ENCODE results near the gene ZGLP1. TPM values are rescaled to one million over a fixed set of nuclear protein-coding genes. Genes with fewer than 3 reads are reported as not detected.

The ZGLP1 gene
- total RNA-seq, 1 donor from 2014 or later: 1.0 TPM

DNA sequence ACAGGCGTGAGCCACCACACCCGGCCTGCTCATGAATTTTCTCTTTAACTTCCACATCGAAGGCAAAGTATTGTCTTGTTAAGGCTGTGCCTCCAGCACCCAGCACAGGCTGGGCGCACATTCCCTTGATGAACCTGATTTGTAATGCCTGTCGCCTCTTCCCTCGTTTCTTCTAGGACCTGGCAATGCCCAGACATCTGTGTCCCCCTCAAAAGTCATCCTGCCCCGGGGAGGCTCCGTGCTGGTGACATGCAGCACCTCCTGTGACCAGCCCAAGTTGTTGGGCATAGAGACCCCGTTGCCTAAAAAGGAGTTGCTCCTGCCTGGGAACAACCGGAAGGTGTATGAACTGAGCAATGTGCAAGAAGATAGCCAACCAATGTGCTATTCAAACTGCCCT lies 35.0 kb downstream of the ZGLP1 start:
- no peak for ATAC-seq

DNA sequence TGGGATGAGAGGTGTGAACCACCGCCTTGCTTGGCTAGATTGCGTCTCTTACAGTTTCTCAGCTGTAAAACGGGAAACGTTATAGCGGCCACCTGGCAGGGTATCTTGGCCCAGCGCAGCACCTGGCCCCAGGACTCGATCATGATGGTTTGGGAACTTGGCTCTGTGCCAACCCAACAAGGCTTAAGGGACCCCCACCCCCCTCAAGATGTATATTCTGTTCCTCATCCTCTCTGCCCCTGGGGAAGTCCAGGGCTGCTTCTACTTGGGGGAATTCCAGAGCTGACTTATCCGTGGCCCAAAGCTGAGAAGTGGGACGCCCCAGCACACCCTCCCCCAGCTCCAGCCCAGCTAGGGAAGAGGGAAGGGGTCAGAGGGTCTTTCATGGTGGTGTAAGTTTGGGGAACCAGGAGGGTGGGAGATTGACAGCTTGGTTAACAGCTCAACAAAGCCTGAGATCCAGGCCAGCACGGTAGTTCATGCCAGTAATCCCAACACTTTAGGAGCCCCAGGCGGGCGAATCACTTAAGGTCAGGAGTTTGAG lies 38.0 kb downstream of the ZGLP1 start:
- no peak for ATAC-seq

DNA sequence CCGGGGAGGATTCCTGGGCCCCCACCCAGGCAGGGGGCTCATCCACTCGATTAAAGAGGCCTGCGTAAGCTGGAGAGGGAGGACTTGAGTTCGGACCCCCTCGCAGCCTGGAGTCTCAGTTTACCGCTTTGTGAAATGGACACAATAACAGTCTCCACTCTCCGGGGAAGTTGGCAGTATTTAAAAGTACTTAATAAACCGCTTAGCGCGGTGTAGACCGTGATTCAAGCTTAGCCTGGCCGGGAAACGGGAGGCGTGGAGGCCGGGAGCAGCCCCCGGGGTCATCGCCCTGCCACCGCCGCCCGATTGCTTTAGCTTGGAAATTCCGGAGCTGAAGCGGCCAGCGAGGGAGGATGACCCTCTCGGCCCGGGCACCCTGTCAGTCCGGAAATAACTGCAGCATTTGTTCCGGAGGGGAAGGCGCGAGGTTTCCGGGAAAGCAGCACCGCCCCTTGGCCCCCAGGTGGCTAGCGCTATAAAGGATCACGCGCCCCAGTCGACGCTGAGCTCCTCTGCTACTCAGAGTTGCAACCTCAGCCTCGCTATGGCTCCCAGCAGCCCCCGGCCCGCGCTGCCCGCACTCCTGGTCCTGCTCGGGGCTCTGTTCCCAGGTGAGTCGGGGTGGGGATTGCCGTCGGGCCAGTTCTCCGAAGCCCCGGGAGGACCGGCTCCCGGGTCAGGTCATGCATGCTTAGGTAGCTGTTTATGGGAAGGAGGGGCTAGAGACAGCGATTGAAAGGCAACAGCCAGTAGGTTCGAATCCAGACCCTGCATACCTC lies 38.8 kb downstream of the ZGLP1 start, which contains the start of gene ICAM1:
TSS of gene ICAM1 (plus strand) at position 505 of the 779 bp plus-strand sequence. CDS start at position 545, 40 bp downstream.
- ATAC-seq: peak; percentile 65

DNA sequence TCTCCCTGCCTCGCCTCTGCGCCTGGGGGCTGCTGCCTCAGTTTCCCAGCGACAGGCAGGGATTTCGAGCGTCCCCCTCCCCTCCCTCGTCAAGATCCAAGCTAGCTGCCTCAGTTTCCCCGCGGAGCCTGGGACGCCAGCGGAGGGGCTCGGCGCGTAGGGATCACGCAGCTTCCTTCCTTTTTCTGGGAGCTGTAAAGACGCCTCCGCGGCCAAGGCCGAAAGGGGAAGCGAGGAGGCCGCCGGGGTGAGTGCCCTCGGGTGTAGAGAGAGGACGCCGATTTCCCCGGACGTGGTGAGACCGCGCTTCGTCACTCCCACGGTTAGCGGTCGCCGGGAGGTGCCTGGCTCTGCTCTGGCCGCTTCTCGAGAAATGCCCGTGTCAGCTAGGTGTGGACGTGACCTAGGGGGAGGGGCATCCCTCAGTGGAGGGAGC lies 39.4 kb downstream of the ZGLP1 start:
- ATAC-seq: peak; percentile 71

DNA sequence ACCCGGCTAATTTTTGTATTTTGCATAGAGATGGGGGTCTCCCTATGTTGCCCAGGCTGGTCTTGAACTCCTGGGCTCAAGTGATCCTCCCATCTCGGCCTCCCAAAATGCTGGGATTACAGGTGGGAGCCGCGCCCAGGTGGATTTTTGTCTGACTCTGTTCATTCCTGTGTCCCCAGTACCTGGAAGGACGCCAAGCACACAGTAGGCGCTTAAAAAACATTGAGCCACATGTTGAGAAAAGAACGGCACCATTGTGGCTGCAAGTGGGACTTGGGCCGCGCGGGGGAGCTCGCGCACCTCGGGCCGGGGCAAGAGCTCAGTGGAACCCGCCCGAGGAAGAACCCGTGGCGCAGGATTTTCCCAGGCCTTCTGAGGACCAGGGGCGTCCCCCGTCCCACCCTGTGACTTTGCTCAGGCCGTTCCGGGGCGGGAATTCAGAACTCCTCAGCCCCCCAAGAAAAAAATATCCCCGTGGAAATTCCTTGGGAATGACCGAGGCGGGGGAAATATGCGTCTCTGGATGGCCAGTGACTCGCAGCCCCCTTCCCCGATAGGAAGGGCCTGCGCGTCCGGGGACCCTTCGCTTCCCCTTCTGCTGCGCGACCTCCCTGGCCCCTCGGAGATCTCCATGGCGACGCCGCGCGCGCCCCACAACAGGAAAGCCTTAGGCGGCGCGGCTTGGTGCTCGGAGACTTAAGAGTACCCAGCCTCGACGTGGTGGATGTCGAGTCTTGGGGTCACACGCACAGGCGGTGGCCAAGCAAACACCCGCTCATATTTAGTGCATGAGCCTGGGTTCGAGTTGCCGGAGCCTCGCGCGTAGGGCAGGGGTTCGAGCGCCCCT lies 40.1 kb downstream of the ZGLP1 start:
- ATAC-seq: peak; percentile 77

DNA sequence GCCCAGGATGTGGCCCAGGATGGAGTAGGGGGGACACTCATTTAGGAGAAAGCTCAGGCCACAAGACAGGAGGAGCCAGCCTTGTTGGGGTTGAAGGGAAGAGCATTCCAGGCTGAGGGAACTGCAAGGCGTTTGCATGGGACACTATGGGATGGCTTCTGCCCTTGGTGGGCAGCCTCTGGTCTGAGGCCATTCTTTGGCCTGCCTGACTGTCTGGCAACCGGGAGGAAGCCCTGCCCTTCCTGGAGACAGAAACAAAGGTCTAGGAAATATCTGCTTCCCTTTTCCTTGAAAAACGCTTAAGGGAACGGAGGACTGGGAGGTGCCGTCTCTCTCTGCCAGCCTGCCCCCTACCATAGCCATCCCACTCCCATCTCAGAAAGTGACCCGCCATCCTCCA lies 41.5 kb downstream of the ZGLP1 start:
- no peak for ATAC-seq

DNA sequence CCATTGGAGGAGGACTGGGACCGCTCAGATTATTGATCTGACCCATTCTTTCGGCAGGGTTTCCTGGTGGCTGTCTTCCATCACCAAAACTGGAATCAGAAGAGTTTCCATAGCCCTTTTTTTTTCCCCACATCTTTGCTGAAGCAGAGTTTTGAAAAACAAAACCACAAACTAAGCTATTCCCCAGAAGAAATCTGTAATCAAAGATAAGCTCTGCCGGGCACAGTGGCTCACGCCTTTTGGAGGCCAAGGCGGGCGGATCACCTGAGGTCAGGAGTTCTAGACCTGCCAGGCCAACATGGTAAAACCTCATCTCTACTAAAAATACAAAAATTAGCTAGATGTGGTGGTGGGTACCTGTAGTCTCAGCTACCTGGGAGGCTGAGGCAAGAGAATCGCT lies 42.9 kb downstream of the ZGLP1 start:
- no peak for ATAC-seq

DNA sequence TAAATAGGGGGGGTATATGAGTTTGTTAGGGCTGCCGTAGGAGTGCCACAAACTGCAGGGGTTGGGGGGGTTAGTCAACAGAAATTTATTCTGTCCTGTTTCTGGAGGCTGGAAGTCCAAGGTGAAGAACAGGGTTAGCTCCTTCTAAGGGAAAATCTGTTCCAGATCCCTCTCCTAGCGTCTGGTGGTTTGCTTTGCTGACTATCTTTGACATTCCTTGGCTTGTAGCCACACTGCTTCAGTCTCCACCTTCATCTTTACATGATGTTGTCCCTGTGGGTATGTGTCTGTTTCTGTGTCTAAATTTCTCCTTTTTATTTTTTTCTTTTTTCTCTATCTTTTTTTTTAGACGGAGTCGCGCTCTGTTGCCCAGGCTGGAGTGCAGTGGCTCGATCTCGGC lies 46.8 kb downstream of the ZGLP1 start:
- no peak for ATAC-seq

DNA sequence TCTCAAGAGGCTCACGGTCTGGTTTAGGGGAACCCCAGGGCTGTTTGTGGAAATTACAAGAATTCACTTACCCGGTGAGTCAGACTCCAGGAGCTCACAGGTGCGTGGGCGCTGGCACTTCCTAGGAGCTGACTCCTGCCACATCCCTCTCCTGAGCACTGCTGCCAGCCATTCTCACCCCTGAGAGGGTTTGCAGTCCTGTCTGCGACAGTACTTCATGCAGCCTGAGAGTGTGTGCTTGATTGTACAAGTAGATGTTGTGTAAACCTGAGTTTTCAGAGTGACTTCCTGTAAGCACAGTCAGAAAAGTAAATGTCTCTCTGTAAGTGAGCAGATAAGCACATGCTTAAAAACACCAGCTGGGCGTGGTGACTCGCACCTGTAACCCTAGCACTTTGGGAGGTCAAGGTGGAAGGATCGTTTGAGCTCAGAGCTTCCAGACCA lies 49.5 kb downstream of the ZGLP1 start:
- ATAC-seq: peak; percentile 65

DNA sequence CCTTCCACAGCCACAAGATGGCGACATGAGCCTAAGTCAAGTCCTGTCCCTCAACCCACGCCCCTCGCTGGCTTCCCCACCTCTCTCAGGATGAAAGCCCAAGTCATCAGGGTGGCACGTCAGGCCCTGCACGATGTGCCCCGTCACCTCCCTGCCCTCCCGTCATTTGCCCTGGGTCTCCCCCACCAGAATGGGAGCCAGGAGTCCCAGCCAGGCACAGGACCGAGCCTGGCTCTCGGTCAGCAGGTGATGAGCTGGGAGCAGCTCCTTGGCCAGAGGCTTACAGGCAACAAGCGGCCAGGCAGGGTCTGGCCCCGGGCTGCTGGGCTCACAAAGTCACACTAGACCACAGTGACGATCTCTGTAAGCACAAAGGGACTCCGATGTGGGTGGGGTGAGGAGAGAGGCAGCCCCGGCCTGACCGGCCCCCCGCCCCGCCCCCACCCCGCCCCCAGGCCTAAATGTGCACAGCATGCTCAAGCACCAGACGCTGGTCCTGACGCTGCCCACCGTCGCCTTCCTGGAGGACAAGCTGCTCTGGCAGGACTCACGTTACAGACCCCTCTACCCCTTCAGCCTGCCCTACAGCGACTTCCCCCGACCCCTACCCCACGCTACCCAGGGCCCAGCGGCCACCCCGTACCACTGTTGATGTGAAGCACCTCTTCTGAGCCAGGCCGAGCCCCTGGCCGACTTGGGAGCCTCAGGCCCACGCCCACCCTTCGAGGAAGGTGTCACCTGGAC lies 50.3 kb downstream of the ZGLP1 start:
- peak; percentile 70 for ATAC-seq

DNA sequence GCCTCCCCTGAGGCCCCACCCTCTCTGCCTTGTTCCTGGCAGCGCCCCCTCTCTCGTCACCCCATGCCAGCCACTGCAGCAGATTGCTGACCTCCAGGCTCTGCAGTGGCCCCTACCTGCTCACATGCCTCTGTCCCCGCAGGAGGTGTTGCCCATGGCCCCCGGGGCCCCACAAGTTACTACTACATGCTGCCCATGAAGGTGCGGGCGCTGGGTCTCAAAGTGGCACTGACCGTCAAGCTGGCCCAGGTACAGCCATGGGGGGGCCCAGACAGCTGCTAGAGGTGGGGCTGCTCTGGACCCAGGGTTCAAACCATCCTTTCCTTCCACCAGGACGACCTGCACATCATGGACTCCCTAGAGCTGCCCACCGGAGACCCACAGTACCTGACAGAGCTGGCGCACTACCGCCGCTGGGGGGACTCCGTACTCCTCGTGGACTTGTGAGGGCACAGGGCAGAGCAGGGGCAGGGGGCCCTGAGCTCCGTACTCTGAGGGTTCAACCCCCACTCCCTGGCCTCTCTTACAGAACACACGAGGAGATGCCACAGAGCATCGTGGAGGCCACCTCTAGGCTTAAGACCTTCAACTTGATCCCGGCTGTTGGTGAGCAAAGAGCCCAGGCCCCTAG lies 51.4 kb downstream of the ZGLP1 start:
- ATAC-seq: peak; percentile 4

DNA sequence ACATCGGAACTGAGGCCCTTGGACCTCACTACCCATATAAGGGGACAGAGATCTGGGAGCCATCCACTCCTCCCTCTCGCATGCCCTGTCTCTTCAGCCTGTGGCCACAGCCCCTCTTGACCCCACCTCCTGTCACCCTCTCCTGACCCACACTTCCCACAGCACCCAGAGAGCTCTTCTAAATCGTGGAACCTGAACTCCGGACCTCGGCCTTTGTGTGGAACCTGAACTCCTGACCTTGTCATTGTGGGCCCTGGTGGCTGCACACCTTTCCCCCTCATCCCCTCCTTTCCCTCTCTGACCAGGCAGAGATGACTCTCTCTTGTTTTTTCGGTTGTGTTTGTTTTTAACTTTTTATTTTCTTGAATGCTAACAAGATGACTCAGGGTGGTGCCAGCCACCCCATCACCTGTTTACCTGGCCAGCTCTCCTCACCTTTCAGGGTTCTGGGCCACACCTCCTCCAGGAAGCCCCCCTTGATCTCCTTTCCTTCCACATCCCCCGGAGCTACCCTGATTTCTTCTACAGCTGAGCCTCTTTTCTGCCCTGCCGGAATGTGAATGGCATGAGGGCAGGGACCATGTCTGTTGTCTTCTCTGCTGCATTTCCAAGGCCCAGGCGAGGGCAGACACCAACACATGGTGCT lies 52.5 kb downstream of the ZGLP1 start:
- ATAC-seq: no peak

DNA sequence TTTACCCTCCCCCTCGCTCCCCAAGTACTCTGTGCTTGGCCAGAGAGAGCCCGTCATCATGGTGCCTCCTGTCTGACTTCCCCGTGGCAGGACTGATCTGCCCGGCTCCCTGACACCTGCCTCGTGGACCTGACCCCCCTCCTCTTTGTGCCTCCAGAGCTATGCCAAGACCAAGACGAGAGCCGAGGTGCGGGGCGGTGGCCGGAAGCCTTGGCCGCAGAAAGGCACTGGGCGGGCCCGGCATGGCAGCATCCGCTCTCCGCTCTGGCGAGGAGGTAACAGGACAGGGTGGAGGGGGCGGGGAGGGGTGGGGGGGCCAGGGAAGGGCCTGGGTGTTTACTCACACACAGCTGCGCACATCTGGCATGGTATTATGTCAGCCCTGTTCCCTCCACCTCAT lies 53.1 kb downstream of the ZGLP1 start:
- ATAC-seq: no peak

DNA sequence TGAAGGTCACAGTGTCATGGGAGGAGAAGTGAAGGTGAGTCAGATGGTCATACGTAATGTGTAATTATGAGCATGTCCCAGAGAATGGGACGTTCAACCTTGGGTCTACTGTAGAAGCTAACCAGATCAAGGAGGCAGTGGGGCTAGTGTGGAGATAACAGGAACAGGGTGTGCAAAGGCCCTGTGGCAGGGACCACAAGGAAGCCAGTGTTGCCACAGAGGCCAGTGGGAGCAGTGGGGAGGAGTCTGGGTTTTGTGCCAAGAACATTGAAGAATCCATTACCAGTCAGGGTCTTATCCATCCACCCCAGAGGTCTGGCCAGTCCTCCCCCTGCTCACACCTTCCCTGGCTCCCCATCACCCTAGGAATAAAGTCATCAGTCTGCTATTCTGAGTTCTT lies 54.3 kb downstream of the ZGLP1 start:
- ATAC-seq: no peak

Other genes with a start within 250 kb of the ZGLP1 start
- 11.1 TPM for gene SHFL, start 223.5 kb downstream of the ZGLP1 start, total RNA-seq
- not detected for gene ANGPTL6, start 207.1 kb downstream of the ZGLP1 start, total RNA-seq
- 32.3 TPM for gene PPAN, start 203.5 kb downstream of the ZGLP1 start, total RNA-seq
- gene P2RY11, start 198.1 kb downstream of the ZGLP1 start, total RNA-seq: 4.8 TPM
- gene EIF3G, start 189.9 kb downstream of the ZGLP1 start, total RNA-seq: 166 TPM
- 63.7 TPM for gene DNMT1, start 114.9 kb downstream of the ZGLP1 start, total RNA-seq
- gene S1PR2, start 78.5 kb downstream of the ZGLP1 start, total RNA-seq: 2.5 TPM
- 68.7 TPM for gene MRPL4, start 57.6 kb downstream of the ZGLP1 start, total RNA-seq
- 3.5 TPM for gene ICAM1, start 38.7 kb downstream of the ZGLP1 start, total RNA-seq
- not detected for gene ICAM4, start 22.9 kb downstream of the ZGLP1 start, total RNA-seq
- 1.3 TPM for gene ICAM5, start 19.9 kb downstream of the ZGLP1 start, total RNA-seq
- 11.3 TPM for gene FDX2, start 6.2 kb upstream of the ZGLP1 start, total RNA-seq
- 19.6 TPM for gene RAVER1, start 23.7 kb upstream of the ZGLP1 start, total RNA-seq
- gene ICAM3, start 29.8 kb upstream of the ZGLP1 start, total RNA-seq: 7.6 TPM
- gene TYK2, start 70.8 kb upstream of the ZGLP1 start, total RNA-seq: 51.1 TPM
- 86.5 TPM for gene CDC37, start 93.7 kb upstream of the ZGLP1 start, total RNA-seq
- 0.92 TPM for gene PDE4A, start 110.7 kb upstream of the ZGLP1 start, total RNA-seq
- 60.6 TPM for gene KEAP1, start 193.5 kb upstream of the ZGLP1 start, total RNA-seq
- gene S1PR5, start 207.6 kb upstream of the ZGLP1 start, total RNA-seq: 7.9 TPM
- 42.2 TPM for gene ATG4D, start 234.1 kb upstream of the ZGLP1 start, total RNA-seq